Activated T-helper 1 cell treated with anti-CD3 and anti-CD28 coated beads, Interleukin-12 subunit alpha, Interleukin-12 subunit beta, Interleukin-2, Interleukin-4 antibody, amounts not matched to agents 30 ng/mL and 10 ng/mL and 1 ng/mL, durations not matched to agents 14 hours and 24 hours and 36 hours (primary cell): ENCODE measurements around the gene UBA6. TPM values are rescaled to one million over a fixed set of nuclear protein-coding genes. Genes with fewer than 3 reads are reported as not detected.
"Not testable (repeated sequence)": the region's sequence is repeated elsewhere in the genome, so short reads cannot be mapped to it uniquely, and the experiment has no call there.

Experiments
- DNase-seq: peaks from one replicate; pipeline ENCODE4 v3.0.0; 2021; ENCODE audit warnings: low spot score
- H3K27ac Mint-ChIP-seq: one replicate; pipeline ENCODE4 v1.8.0; 2021; ENCODE audit warnings: mild to moderate bottlenecking, mixed read lengths
- H3K27me3 Mint-ChIP-seq: one replicate; pipeline ENCODE4 v1.8.0; 2022; ENCODE audit warnings: mild to moderate bottlenecking, moderate library complexity, mixed read lengths; ENCODE audit not compliant: insufficient read depth
- H3K36me3 Mint-ChIP-seq: one replicate; pipeline ENCODE4 v1.8.0; 2021; ENCODE audit warnings: low read depth, mixed read lengths
- H3K4me1 Mint-ChIP-seq: one replicate; pipeline ENCODE4 v1.8.0; 2021; ENCODE audit warnings: low read depth, mixed read lengths
- H3K4me3 Mint-ChIP-seq: one replicate; pipeline ENCODE4 v1.8.0; 2021; ENCODE audit warnings: mild to moderate bottlenecking, moderate library complexity, mixed read lengths
- H3K9me3 Mint-ChIP-seq: one replicate; pipeline ENCODE4 v1.8.0; 2021; ENCODE audit warnings: mixed read lengths
- intact Hi-C: fragments of 100-400 bp; cut with micrococcal nuclease; formaldehyde crosslinking; loops from one replicate; pipeline ENCODE4 v1.15.1; 2024
- total RNA-seq: library from RNA; stranded (reverse); gene quantifications from 2 replicates; pipeline ENCODE4 v1.2.3, GENCODE V29; 2022

Gene UBA6
- total RNA-seq, 1 donor from 2014 or later = 78.5 TPM

DNA sequence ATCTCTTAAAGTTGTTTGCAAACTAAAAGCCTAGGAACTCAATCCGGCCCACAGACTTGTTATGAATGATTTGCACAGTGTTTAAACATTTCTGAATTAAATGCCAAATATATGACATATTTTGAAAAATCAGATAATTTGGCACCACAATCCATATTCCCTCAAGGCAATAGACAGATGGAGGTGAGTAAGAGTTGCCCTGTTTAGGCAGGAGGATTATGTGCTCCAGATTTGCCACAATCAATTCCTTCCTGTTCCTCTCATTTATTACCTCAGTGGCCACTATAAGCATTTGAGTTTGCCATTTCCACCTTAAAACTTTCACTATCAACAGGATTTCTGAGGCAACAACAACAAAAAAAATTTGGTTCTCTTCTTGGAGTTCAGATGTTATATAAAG, 18.7 kb downstream of the UBA6 start:
- H3K27ac Mint-ChIP-seq = no peak overlapping the region
- DNase-seq = no peak
- intact Hi-C loops = no loop called here
- peaks cover 44% of the 10 kb centered on the region for H3K4me1 Mint-ChIP-seq
- H3K27me3 Mint-ChIP-seq = no peaks in the 10 kb centered on the region
- H3K4me3 Mint-ChIP-seq = no peak overlapping the region
- H3K36me3 Mint-ChIP-seq = peaks cover 51% of the 10 kb centered on the region
- H3K9me3 Mint-ChIP-seq = no peaks in the 10 kb centered on the region

- Mint-ChIP-seq H3K4me3 (no peak overlapping the region), H3K9me3 (no peaks in the 10 kb centered on the region), H3K36me3 (peaks cover 57% of the 10 kb centered on the region), H3K4me1 (peaks cover 35% of the 10 kb centered on the region), H3K27ac (no peak overlapping the region), H3K27me3 (no peaks in the 10 kb centered on the region)
- intact Hi-C loops = no loop called here
- no peak for DNase-seq
Measured at GRCh38 chr4:67680581-67681222, 20.3 kb downstream of the UBA6 start.

- H3K36me3 Mint-ChIP-seq = peaks cover 66% of the 10 kb centered on the region
- no peak overlapping the region for H3K4me3 Mint-ChIP-seq
- no peak overlapping the region for H3K27ac Mint-ChIP-seq
- peaks cover 22% of the 10 kb centered on the region for H3K4me1 Mint-ChIP-seq
- H3K9me3 Mint-ChIP-seq = no peaks in the 10 kb centered on the region
- intact Hi-C loops = no loop called here
- DNase-seq = no peak
- no peaks in the 10 kb centered on the region for H3K27me3 Mint-ChIP-seq
Measured at GRCh38 chr4:67678612-67679011, 22.3 kb downstream of the UBA6 start.

DNA sequence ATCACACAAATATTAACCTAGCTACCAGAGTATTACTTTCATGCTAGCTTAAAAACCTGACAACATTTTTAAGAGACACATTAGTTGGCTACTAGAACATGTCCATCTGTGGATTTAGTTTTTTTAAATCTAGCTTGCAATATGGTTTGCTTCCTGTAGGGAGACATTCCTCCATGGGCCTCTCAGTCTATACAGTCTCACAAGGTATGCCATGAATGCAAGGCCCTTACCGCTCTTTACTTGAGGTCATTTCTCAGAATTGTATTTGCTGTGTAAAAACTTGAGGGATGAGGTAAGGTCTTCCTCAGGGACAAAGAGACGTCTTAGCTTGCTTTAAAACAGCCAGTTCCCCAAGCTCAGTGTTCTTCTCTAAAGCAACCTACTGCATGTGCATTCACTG, 26.9 kb downstream of the UBA6 start:
- Mint-ChIP-seq H3K4me3 (no peak overlapping the region), H3K4me1 (peaks cover 14% of the 10 kb centered on the region), H3K36me3 (peaks cover 57% of the 10 kb centered on the region), H3K9me3 (no peaks in the 10 kb centered on the region), H3K27ac (no peak overlapping the region), H3K27me3 (no peaks in the 10 kb centered on the region)
- intact Hi-C loops = no loop called here
- no peak for DNase-seq

DNA sequence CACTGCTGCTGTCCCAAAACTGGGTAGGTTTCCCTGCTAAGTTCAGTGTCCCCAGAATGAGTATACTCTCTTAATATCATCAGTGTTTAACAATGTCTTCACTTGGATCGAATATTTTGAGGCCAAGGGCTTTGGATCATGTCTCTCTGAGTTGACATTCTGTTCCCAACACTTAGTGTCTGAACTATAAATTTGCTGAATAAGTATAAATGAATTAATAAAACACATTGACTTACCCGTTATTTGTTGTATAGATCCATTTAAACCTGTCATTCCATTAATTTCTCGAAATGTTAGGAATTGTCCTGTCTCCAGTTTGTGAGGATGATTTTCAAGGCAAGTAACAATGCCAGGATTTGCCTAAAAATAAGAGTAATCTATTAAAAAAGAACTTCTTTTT, 32.6 kb downstream of the UBA6 start:
- DNase-seq = no peak
- Mint-ChIP-seq H3K4me1 (peaks cover 6% of the 10 kb centered on the region), H3K36me3 (peaks cover 44% of the 10 kb centered on the region), H3K27ac (no peak overlapping the region), H3K4me3 (no peak overlapping the region), H3K9me3 (no peaks in the 10 kb centered on the region), H3K27me3 (no peaks in the 10 kb centered on the region)
- intact Hi-C loops = no loop called here

- peaks cover 72% of the 10 kb centered on the region for H3K36me3 Mint-ChIP-seq
- intact Hi-C loops = no loop called here
- H3K4me3 Mint-ChIP-seq = no peak overlapping the region
- H3K27me3 Mint-ChIP-seq = no peaks in the 10 kb centered on the region
- H3K4me1 Mint-ChIP-seq = peaks cover 12% of the 10 kb centered on the region
- H3K9me3 Mint-ChIP-seq = peaks cover 41% of the 10 kb centered on the region
- no peak overlapping the region for H3K27ac Mint-ChIP-seq
- no peak for DNase-seq
Measured at GRCh38 chr4:67660418-67660817, 40.5 kb downstream of the UBA6 start.

DNA sequence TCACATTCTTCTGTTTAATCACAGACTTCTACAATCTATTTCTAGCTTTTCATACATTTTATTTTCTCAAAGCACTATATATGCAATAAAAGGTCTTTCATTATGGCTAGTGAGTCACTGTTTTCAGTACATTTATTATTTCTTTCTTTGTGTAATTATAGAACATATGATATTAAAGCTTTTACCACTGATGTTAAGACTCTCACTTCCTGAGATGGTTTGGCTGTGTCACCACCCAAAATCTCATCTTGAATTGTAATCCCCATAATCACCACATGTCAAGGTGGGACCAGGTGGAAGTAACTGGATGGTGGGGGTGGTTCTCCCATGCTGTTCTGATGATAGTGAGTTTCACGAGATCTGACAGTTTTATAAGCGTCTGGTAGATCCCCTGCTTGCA, 41.9 kb downstream of the UBA6 start:
- Mint-ChIP-seq H3K9me3 (peaks cover 41% of the 10 kb centered on the region), H3K4me1 (peaks cover 12% of the 10 kb centered on the region), H3K27me3 (no peaks in the 10 kb centered on the region), H3K4me3 (no peak overlapping the region), H3K36me3 (peaks cover 77% of the 10 kb centered on the region), H3K27ac (no peak overlapping the region)
- DNase-seq = no peak
- intact Hi-C loops = loop anchor here (2.0 kb wide), 1 partner anchor 78 kb away; no protein-coding TSS in a partner anchor

DNA sequence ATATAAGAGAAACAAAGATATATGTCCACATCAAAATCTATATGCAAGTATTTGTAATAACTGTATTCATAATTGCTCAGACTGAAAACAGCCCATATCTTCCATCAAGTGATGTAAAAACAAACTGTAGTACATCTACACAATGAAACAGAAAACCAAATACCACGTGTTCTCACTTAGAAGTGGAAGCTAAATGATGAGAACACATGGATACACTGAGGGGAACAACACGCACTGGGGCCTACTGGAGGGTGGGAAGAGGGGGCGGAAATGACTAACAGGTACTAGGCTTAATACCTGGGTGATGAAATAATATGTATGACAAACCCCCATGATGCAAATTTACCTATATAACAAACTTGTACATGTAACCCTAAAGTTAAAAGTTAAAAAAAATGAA, 42.7 kb downstream of the UBA6 start:
- peaks cover 80% of the 10 kb centered on the region for H3K36me3 Mint-ChIP-seq
- no peak overlapping the region for H3K27ac Mint-ChIP-seq
- peaks cover 46% of the 10 kb centered on the region for H3K9me3 Mint-ChIP-seq
- intact Hi-C loops = loop anchor here (1.0 to 2.0 kb wide), 4 partner anchors 27 to 135 kb away; partner anchors contain the start of gene UBA6
- H3K4me3 Mint-ChIP-seq = no peak overlapping the region
- H3K27me3 Mint-ChIP-seq = no peaks in the 10 kb centered on the region
- peaks cover 12% of the 10 kb centered on the region for H3K4me1 Mint-ChIP-seq
- DNase-seq = no peak

GRCh38 chr4:67651536-67651935, 49.4 kb downstream of the UBA6 start:
- H3K27ac Mint-ChIP-seq = no peak overlapping the region

GRCh38 chr4:67638136-67638535, 62.8 kb downstream of the UBA6 start:
- Mint-ChIP-seq H3K27me3 (no peaks in the 10 kb centered on the region), H3K4me3 (no peak overlapping the region), H3K4me1 (peaks cover 28% of the 10 kb centered on the region), H3K36me3 (peaks cover 46% of the 10 kb centered on the region), H3K27ac (peak overlapping the region; percentile 66), H3K9me3 (no peaks in the 10 kb centered on the region)
- intact Hi-C loops = loop anchor here (10.0 kb wide), 1 partner anchor 53 kb away; no protein-coding TSS in a partner anchor
- DNase-seq = no peak

More at GRCh38 chr4:67651536-67651935, 49.4 kb downstream of the UBA6 start:
- Mint-ChIP-seq H3K27me3 (no peaks in the 10 kb centered on the region), H3K36me3 (peaks cover 50% of the 10 kb centered on the region), H3K4me1 (peaks cover 13% of the 10 kb centered on the region), H3K4me3 (no peak overlapping the region), H3K9me3 (peaks cover 6% of the 10 kb centered on the region)
- no peak for DNase-seq
- intact Hi-C loops = loop anchor here (1.0 kb wide), 1 partner anchor 9 kb away; no protein-coding TSS in a partner anchor

DNA sequence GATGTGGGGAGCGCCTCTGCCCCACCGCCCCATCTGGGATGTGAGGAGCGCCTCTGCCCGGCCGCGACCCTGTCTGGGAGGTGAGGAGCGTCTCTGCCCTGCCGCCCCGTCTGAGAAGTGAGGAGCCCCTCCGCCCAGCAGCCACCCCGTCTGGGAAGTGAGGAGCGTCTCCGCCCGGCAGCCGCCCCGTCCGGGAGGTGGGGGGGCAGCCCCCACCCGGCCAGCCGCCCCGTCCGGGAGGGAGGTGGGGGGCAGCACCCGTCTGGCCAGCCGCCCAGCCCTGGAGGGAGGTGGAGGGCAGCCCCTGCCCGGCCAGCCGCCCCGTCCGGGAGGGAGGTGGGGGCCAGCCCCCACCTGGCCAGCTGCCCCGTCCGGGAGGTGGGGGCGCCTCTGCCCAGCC, 64.0 kb downstream of the UBA6 start:
- Mint-ChIP-seq H3K36me3 (peaks cover 44% of the 10 kb centered on the region), H3K4me1 (peaks cover 40% of the 10 kb centered on the region)
- not testable (repeated sequence) for H3K4me3 Mint-ChIP-seq, H3K27me3 Mint-ChIP-seq, H3K27ac Mint-ChIP-seq, DNase-seq, H3K9me3 Mint-ChIP-seq
- intact Hi-C loops = loop anchor here (10.0 kb wide), 1 partner anchor 52 kb away; no protein-coding TSS in a partner anchor

GRCh38 chr4:67635331-67635730, 65.6 kb downstream of the UBA6 start:
- H3K36me3 Mint-ChIP-seq = peaks cover 48% of the 10 kb centered on the region
- no peak for DNase-seq
- intact Hi-C loops = loop anchor here (10.0 kb wide), 1 partner anchor 51 kb away; no protein-coding TSS in a partner anchor
- H3K27ac Mint-ChIP-seq = no peak overlapping the region
- H3K4me3 Mint-ChIP-seq = no peak overlapping the region
- no peaks in the 10 kb centered on the region for H3K9me3 Mint-ChIP-seq
- H3K4me1 Mint-ChIP-seq = peaks cover 41% of the 10 kb centered on the region
- H3K27me3 Mint-ChIP-seq = no peaks in the 10 kb centered on the region

DNA sequence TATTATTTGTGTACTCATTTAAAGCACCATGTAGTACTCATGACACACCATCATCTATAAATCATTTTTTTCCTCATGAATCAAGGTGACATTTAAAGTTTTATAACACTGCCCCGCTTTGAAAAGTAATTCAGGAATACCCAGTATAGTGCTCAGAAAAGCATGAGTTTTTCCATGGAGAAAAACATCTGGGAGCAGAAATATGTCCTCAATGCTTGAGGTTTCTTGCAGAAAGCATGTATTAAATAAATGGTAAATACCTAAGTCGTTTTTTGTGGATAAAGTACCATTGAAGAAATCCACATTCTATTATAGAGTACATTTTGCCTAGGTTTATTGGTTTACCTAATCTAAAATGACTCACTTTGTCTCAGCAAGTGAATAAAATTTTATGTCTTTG, 66.2 kb downstream of the UBA6 start:
- Mint-ChIP-seq H3K36me3 (peaks cover 46% of the 10 kb centered on the region), H3K4me1 (peaks cover 42% of the 10 kb centered on the region)

More for the DNA sequence above, 66.2 kb downstream of the UBA6 start:
- no peaks in the 10 kb centered on the region for H3K27me3 Mint-ChIP-seq
- H3K27ac Mint-ChIP-seq = no peak overlapping the region
- no peaks in the 10 kb centered on the region for H3K9me3 Mint-ChIP-seq
- intact Hi-C loops = loop anchor here (10.0 kb wide), 1 partner anchor 50 kb away; no protein-coding TSS in a partner anchor
- peak overlapping the region; percentile 39 for H3K4me3 Mint-ChIP-seq
- DNase-seq = no peak
